Keratinocyte (primary cell): ENCODE measurements around the gene DUSP6. TPM values are rescaled to one million over a fixed set of nuclear protein-coding genes. Genes with fewer than 3 reads are reported as not detected.

Source experiments
- DNase-seq: peaks from one replicate; pipeline ENCODE4 v3.0.0-alpha.2; 2011; ENCODE audit warnings: low read depth, missing footprints, low spot score
- FAIRE-seq: peaks from 2 replicates; lab custom pipeline; 2011; peaks lifted over from hg19 to GRCh38; lab: Jason Lieb, UNC
- H2AFZ ChIP-seq: 2 replicates; pipeline ENCODE4 v1.6.0; 2012; ENCODE audit warnings: low read length, control low read depth, inconsistent platforms; ENCODE audit not compliant: control insufficient read depth
- H3K27ac ChIP-seq: 2 replicates; pipeline ENCODE4 v1.5.1; 2011; ENCODE audit warnings: low read length; ENCODE audit not compliant: control insufficient read depth, insufficient read depth
- H3K27me3 ChIP-seq: 3 replicates; pipeline ENCODE4 v1.6.0; 2011; ENCODE audit warnings: low read length; ENCODE audit not compliant: control insufficient read depth, insufficient read depth; ENCODE audit errors: extremely low read depth
- H3K36me3 ChIP-seq, 2 experiments: 2 replicates in 1 of 2; 3 replicates in 1 of 2; pipeline ENCODE4 v1.5.1; 2011; ENCODE audit warnings: low read length in 2 of 2, mild to moderate bottlenecking in 1 of 2; ENCODE audit not compliant: control insufficient read depth in 2 of 2, insufficient read depth in 2 of 2; ENCODE audit errors: extremely low read depth in 1 of 2
- H3K4me1 ChIP-seq: 3 replicates; pipeline ENCODE4 v1.5.1; 2011; ENCODE audit warnings: low read length; ENCODE audit not compliant: control insufficient read depth, insufficient read depth; ENCODE audit errors: extremely low read depth
- H3K4me2 ChIP-seq: 3 replicates; pipeline ENCODE4 v1.6.0; 2011; ENCODE audit warnings: low read depth, low read length; ENCODE audit not compliant: control insufficient read depth, insufficient read depth; ENCODE audit errors: extremely low read depth
- H3K4me3 ChIP-seq, 3 experiments: fragments of 200-600 bp in 1 of 3; sonication (generic) in 1 of 3; 2 replicates in 2 of 3; 3 replicates in 1 of 3; pipeline ENCODE4 v1.5.1; 2011 to 2016; ENCODE audit warnings: low read length in 3 of 3, mild to moderate bottlenecking in 3 of 3, control low read depth in 2 of 3, inconsistent platforms in 1 of 3, low read depth in 1 of 3, mixed read lengths in 1 of 3, mixed run types in 1 of 3, moderate library complexity in 1 of 3; ENCODE audit not compliant: control insufficient read depth in 2 of 3, insufficient read depth in 2 of 3; ENCODE audit errors: extremely low read depth in 1 of 3
- H3K79me2 ChIP-seq: 2 replicates; pipeline ENCODE4 v1.6.0; 2012; ENCODE audit warnings: low read length; ENCODE audit not compliant: control insufficient read depth, insufficient read depth
- H3K9ac ChIP-seq: 3 replicates; pipeline ENCODE4 v1.6.0; 2011; ENCODE audit warnings: low read length; ENCODE audit not compliant: control insufficient read depth, insufficient read depth; ENCODE audit errors: extremely low read depth
- H3K9me1 ChIP-seq: 3 replicates; pipeline ENCODE4 v1.6.0; 2011; ENCODE audit warnings: low read length; ENCODE audit not compliant: control insufficient read depth, insufficient read depth; ENCODE audit errors: extremely low read depth
- H3K9me3 ChIP-seq: 2 replicates; pipeline ENCODE4 v1.5.1; 2012; ENCODE audit warnings: low read depth, low read length; ENCODE audit not compliant: control insufficient read depth
- H4K20me1 ChIP-seq: 3 replicates; pipeline ENCODE4 v1.6.0; 2011; ENCODE audit warnings: low read length; ENCODE audit not compliant: control insufficient read depth, insufficient read depth; ENCODE audit errors: extremely low read depth
- CTCF ChIP-seq, 3 experiments: IDR thresholded peaks in 1 of 3; conservative IDR thresholded peaks in 1 of 3; optimal IDR thresholded peaks in 1 of 3; 2 replicates in 2 of 3; 3 replicates in 1 of 3; pipeline versions ENCODE3 to v1.5.1; 2011; ENCODE audit warnings: low read length in 3 of 3, mild to moderate bottlenecking in 3 of 3, moderate library complexity in 2 of 3, control low read depth in 1 of 3, inconsistent platforms in 1 of 3; ENCODE audit not compliant: insufficient read depth in 2 of 3; ENCODE audit errors: extremely low read depth in 1 of 3
- EZH2 ChIP-seq: IDR thresholded peaks from one replicate; pipeline ENCODE4 v1.6.1; 2012; ENCODE audit warnings: inconsistent platforms, mild to moderate bottlenecking, low read length, moderate library complexity
- dilution Hi-C: fragments of 300-500 bp; cut with MboI; formaldehyde crosslinking; loops from one replicate; pipeline ENCODE4 v1.7.0; 2020; ENCODE audit warnings: low sequenced_read_pairs; ENCODE audit not compliant: extremely low pct_ligation_motif_present
- polyA plus RNA-seq, 5 experiments: library from polyadenylated mRNA; depleted of rRNA in 3 of 5; stranded (reverse) in 3 of 5; stranded (forward) in 1 of 5; unstranded in 1 of 5; fragments of >200 nt; gene quantifications; 1 replicate in 1 of 5; 2 replicates in 3 of 5; 3 replicates in 1 of 5; pipeline versions ENCODE4 v1.2.1 to v1.2.3, GENCODE V29; 2011 to 2012; ENCODE audit warnings: missing spikeins in 2 of 5, low read depth in 1 of 5, low replicate concordance in 1 of 5

DUSP6 gene
- polyA plus RNA-seq, 1 donor (not counting 4 experiments of a cell fraction or from before 2014, with no cell fraction given): 221 TPM

DNA sequence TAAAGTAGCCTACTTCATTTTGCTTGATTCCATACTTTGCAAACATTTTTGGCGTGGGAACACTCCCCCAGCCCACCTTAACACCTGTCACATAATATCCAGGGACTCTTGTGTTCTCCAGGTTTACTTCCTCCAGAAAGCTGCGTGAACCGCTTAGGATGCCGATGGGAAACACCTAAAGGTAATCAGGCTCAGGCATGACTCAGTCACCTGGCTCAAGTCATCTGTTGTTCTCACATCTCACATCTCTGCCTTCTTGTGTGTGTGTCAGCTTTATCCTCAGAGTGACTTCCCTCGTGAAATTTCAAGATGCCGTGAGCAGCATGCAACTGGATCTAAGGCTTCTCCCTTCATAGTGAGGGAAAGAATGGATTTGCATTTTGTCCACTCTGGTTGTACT lies 48.1 kb upstream of the DUSP6 start:
- TF ChIP-seq CTCF (optimal IDR thresholded peaks at IDR 0.05 in 1 of 3, IDR thresholded peaks at IDR 0.05 in 1 of 3, conservative IDR thresholded peaks at IDR 0.05 in 1 of 3; ENCODE audit: extremely low read depth in 1 of 3, insufficient read depth in 2 of 3, low read length in 3 of 3) (no peak), EZH2 (no peak)
- peaks cover 7% of the 10 kb centered on the region for H3K4me1 ChIP-seq
- no peak for DNase-seq

GRCh38 chr12:89395712-89396111 lies 43.4 kb upstream of the DUSP6 start:
- Histone ChIP-seq H3K9me3 (no peaks in the 10 kb centered on the region), H3K9ac (no peak overlapping the region), H3K4me2 (no peak overlapping the region), H2AFZ (no peak overlapping the region), H3K9me1 (no peaks in the 10 kb centered on the region), H4K20me1 (no peaks in the 10 kb centered on the region), H3K27ac (no peak overlapping the region), H3K36me3 (no peaks in the 10 kb centered on the region), H3K4me3 (no peak overlapping the region), H3K27me3 (no peaks in the 10 kb centered on the region), H3K4me1 (peaks cover 6% of the 10 kb centered on the region), H3K79me2 (no peaks in the 10 kb centered on the region)
- DNase-seq (no peak), FAIRE-seq (no peak)
- TF ChIP-seq CTCF (optimal IDR thresholded peaks at IDR 0.05 in 1 of 3, IDR thresholded peaks at IDR 0.05 in 1 of 3, conservative IDR thresholded peaks at IDR 0.05 in 1 of 3; ENCODE audit: extremely low read depth in 1 of 3, insufficient read depth in 2 of 3, low read length in 3 of 3) (no peak), EZH2 (no peak)
- dilution Hi-C loops: no loop called here

More for the DNA sequence above, 48.1 kb upstream of the DUSP6 start:
- H3K9me3 ChIP-seq: no peaks in the 10 kb centered on the region
- no peak overlapping the region for H2AFZ ChIP-seq
- H3K4me3 ChIP-seq: no peak overlapping the region
- no peaks in the 10 kb centered on the region for H3K79me2 ChIP-seq
- no peaks in the 10 kb centered on the region for H3K27me3 ChIP-seq
- no peaks in the 10 kb centered on the region for H3K36me3 ChIP-seq
- peak; percentile 89 for FAIRE-seq
- H3K9ac ChIP-seq: no peak overlapping the region
- no peaks in the 10 kb centered on the region for H3K9me1 ChIP-seq
- no peak overlapping the region for H3K4me2 ChIP-seq
- dilution Hi-C loops: no loop called here
- no peak overlapping the region for H3K27ac ChIP-seq
- H4K20me1 ChIP-seq: no peaks in the 10 kb centered on the region
